Neural progenitor cell (in vitro differentiated cells): ENCODE results near the gene DOCK6. TPM values are rescaled to one million over a fixed set of nuclear protein-coding genes. Genes with fewer than 3 reads are reported as not detected.

Source experiments
- DNase-seq: peaks from one replicate; pipeline ENCODE4 v3.0.0-alpha.2; 2016; ENCODE audit warnings: low spot score
- H2AFZ ChIP-seq: fragments of 200-600 bp; sonication (generic); replicated peaks from 2 replicates; pipeline ENCODE4 v1.6.1; 2016; ENCODE audit warnings: antibody characterized with exemption
- H3F3A ChIP-seq: fragments of 200-600 bp; sonication (generic); 2 replicates; pipeline ENCODE4 v1.6.1; 2016; ENCODE audit warnings: antibody characterized with exemption, low read depth
- H3K27ac ChIP-seq: fragments of 200-600 bp; sonication (generic); 2 replicates; pipeline ENCODE4 v1.5.1; 2016; ENCODE audit warnings: mild to moderate bottlenecking
- H3K27me3 ChIP-seq: fragments of 200-600 bp; sonication (generic); 2 replicates; pipeline ENCODE4 v1.6.1; 2016; ENCODE audit warnings: mild to moderate bottlenecking, moderate library complexity
- H3K36me3 ChIP-seq: fragments of 200-600 bp; sonication (generic); 2 replicates; pipeline ENCODE4 v1.5.1; 2016
- H3K4me1 ChIP-seq: fragments of 200-600 bp; sonication (generic); 2 replicates; pipeline ENCODE4 v1.6.1; 2016; ENCODE audit warnings: mixed run types
- H3K4me2 ChIP-seq: fragments of 200-600 bp; sonication (generic); 2 replicates; pipeline ENCODE4 v1.6.1; 2016
- H3K4me3 ChIP-seq: fragments of 200-600 bp; sonication (generic); 2 replicates; pipeline ENCODE4 v1.5.1; 2016
- H3K79me2 ChIP-seq: fragments of 200-600 bp; sonication (generic); 2 replicates; pipeline ENCODE4 v1.6.1; 2016; ENCODE audit warnings: low read depth
- H3K9ac ChIP-seq: fragments of 200-600 bp; sonication (generic); 2 replicates; pipeline ENCODE4 v1.6.1; 2016
- H3K9me3 ChIP-seq: fragments of 200-600 bp; sonication (generic); 2 replicates; pipeline ENCODE4 v1.5.1; 2016; ENCODE audit warnings: low read depth
- H4K20me1 ChIP-seq: fragments of 200-600 bp; sonication (generic); 2 replicates; pipeline ENCODE4 v1.6.1; 2016; ENCODE audit warnings: low read depth
- H3K27ac Mint-ChIP-seq: 3 replicates; pipeline ENCODE4 v1.8.0; 2021; ENCODE audit warnings: mixed read lengths
- H3K27me3 Mint-ChIP-seq: 2 replicates; pipeline ENCODE4 v1.8.0; 2022; ENCODE audit warnings: low read depth, mild to moderate bottlenecking, inconsistent platforms, moderate library complexity, mixed read lengths; ENCODE audit not compliant: insufficient read depth
- H3K36me3 Mint-ChIP-seq: 3 replicates; pipeline ENCODE4 v1.8.0; 2021; ENCODE audit warnings: mixed read lengths
- H3K4me1 Mint-ChIP-seq: 3 replicates; pipeline ENCODE4 v1.8.0; 2021; ENCODE audit warnings: mixed read lengths
- H3K4me3 Mint-ChIP-seq: 3 replicates; pipeline ENCODE4 v1.8.0; 2021; ENCODE audit warnings: mild to moderate bottlenecking, moderate library complexity, mixed read lengths
- H3K9me3 Mint-ChIP-seq: 3 replicates; pipeline ENCODE4 v1.8.0; 2020; ENCODE audit warnings: mixed read lengths
- EZH2 ChIP-seq: fragments of 200-600 bp; sonication (generic); IDR thresholded peaks from 2 replicates; pipeline ENCODE4 v1.6.1; 2017; ENCODE audit warnings: antibody characterized with exemption, mild to moderate bottlenecking, moderate library complexity
- EZH2phosphoT487 ChIP-seq: fragments of 200-600 bp; sonication (generic); IDR thresholded peaks from 2 replicates; pipeline ENCODE4 v1.6.1; 2017; ENCODE audit warnings: antibody characterized with exemption
- total RNA-seq: library from RNA; depleted of rRNA; stranded (reverse); fragments of >200 nt; gene quantifications from 2 replicates; pipeline ENCODE4 v1.2.3, GENCODE V29; 2015; ENCODE audit warnings: low replicate concordance
- TF ChIP-seq, protein P1 (sequence below): fragments of 200-600 bp; sonication (generic); IDR thresholded peaks from 2 replicates; pipeline ENCODE4 v1.5.1; 2017; ENCODE audit warnings: antibody characterized with exemption, mild to moderate bottlenecking

DOCK6 gene
- total RNA-seq, 1 donor from 2014 or later = 10.0 TPM

DNA sequence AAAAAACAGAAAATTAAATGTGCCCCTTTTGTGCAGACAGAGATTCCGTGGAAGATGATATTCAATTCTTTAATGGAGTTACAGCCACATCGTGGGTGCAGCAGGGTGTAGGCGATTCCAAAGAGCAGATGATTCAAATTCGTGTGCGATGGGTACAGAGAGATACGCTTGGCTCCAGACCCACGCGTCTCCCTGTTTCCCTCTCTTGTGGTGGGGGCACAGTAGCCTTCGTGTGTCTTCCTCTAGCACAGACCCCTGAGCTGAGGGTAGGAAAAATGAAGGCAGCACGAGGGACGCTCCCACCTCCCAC lies 38.4 kb upstream of the DOCK6 start:
- no peak overlapping the region for H3K27ac Mint-ChIP-seq
- H3K4me2 ChIP-seq = no peak overlapping the region
- H3K9me3 Mint-ChIP-seq = peaks cover 8% of the 10 kb centered on the region
- H3K36me3 Mint-ChIP-seq = no peaks in the 10 kb centered on the region
- H3K9ac ChIP-seq = no peak overlapping the region
- no peaks in the 10 kb centered on the region for H3K9me3 ChIP-seq
- H3F3A ChIP-seq = peaks cover 11% of the 10 kb centered on the region
- no peaks in the 10 kb centered on the region for H3K36me3 ChIP-seq
- no peak overlapping the region for H2AFZ ChIP-seq
- no peak for DNase-seq
- TF ChIP-seq EZH2phosphoT487 (no peak), EZH2 (no peak)
- TF ChIP-seq, protein P1, sequence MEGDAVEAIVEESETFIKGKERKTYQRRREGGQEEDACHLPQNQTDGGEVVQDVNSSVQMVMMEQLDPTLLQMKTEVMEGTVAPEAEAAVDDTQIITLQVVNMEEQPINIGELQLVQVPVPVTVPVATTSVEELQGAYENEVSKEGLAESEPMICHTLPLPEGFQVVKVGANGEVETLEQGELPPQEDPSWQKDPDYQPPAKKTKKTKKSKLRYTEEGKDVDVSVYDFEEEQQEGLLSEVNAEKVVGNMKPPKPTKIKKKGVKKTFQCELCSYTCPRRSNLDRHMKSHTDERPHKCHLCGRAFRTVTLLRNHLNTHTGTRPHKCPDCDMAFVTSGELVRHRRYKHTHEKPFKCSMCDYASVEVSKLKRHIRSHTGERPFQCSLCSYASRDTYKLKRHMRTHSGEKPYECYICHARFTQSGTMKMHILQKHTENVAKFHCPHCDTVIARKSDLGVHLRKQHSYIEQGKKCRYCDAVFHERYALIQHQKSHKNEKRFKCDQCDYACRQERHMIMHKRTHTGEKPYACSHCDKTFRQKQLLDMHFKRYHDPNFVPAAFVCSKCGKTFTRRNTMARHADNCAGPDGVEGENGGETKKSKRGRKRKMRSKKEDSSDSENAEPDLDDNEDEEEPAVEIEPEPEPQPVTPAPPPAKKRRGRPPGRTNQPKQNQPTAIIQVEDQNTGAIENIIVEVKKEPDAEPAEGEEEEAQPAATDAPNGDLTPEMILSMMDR = no peak
- H3K79me2 ChIP-seq = no peaks in the 10 kb centered on the region
- peaks cover 8% of the 10 kb centered on the region for H3K4me1 Mint-ChIP-seq
- no peak overlapping the region for H3K27ac ChIP-seq
- no peak overlapping the region for H3K4me3 ChIP-seq
- H3K4me1 ChIP-seq = no peaks in the 10 kb centered on the region
- peaks cover 12% of the 10 kb centered on the region for H3K27me3 Mint-ChIP-seq
- H3K27me3 ChIP-seq = no peaks in the 10 kb centered on the region
- H3K4me3 Mint-ChIP-seq = no peak overlapping the region
- H4K20me1 ChIP-seq = no peaks in the 10 kb centered on the region

DNA sequence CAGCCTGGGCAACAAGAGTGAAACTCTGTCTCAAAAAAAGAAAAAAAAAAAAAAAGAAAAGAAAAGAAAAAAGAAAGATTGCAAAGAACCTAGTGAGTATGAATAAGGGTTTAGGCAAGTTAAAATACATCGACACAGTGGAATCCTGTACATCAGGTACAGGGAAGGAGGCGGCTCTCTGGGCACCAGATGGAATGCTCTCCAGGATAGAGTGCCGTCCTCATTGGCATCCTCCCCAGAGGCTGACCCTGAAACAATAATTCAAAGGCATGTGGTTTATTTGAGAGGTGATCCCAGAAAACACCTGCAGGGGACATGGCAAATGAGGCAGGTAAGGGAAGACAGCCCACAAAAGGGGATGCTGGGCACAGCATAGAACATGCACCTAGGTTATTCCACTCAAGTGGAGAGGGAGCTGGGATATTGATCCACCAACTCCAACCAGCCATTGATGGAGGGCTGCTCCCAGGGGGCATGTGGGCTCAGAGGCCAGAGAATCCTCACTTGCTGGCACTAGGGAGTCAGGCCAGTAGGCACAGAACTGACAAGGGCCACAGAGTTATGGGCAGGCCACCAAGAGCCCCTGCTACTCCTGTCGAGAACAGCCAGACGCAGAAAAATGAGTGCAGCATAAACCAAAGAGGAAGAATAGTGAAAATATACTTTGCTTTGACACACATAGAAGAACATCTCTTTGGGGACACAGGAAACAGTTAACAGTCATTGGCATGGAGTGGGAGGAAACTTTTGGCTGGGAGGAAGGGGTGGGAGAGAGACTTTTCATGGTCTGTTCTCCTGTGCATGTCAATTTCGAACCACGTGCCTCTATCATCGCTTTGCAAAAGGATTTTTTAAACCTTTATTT lies 37.9 kb upstream of the DOCK6 start:
- Histone ChIP-seq H3K4me1 (no peaks in the 10 kb centered on the region), H3K4me2 (no peak overlapping the region), H3K4me3 (no peak overlapping the region), H3K36me3 (no peaks in the 10 kb centered on the region), H3K27ac (no peak overlapping the region), H3K9ac (no peak overlapping the region), H3K27me3 (no peaks in the 10 kb centered on the region), H3K9me3 (no peaks in the 10 kb centered on the region), H3K79me2 (no peaks in the 10 kb centered on the region), H3F3A (peaks cover 11% of the 10 kb centered on the region), H2AFZ (no peak overlapping the region), H4K20me1 (no peaks in the 10 kb centered on the region)
- Mint-ChIP-seq H3K4me3 (no peak overlapping the region), H3K27ac (no peak overlapping the region), H3K27me3 (peaks cover 12% of the 10 kb centered on the region), H3K9me3 (peaks cover 8% of the 10 kb centered on the region), H3K4me1 (peaks cover 6% of the 10 kb centered on the region), H3K36me3 (no peaks in the 10 kb centered on the region)
- no peak for DNase-seq
- no peak for TF ChIP-seq EZH2phosphoT487

DNA sequence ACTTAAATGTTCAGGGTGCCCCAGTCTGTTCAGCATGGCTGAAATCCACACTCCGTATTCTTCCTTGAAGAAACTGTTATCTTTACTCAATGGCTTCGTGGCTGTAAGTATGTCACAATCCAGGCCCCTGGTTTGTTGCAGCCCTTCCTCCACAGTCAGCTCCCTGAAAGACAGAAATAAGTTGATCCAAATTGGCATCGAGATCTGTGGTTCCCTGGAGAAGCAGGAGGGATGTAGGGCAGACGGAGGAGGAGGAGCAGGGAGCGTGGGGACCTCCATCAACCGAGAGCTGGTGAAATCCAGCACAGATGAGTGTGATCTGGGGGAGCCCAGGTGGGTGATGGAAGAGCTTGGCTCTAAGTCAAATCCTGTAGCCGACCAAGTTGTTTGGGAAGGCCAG lies 33.9 kb upstream of the DOCK6 start:
- Histone ChIP-seq H3K4me3 (no peak overlapping the region), H3K4me1 (peaks cover 4% of the 10 kb centered on the region), H3K4me2 (no peak overlapping the region), H3K27ac (no peak overlapping the region), H3K9me3 (no peaks in the 10 kb centered on the region), H3K27me3 (no peaks in the 10 kb centered on the region), H2AFZ (no peak overlapping the region), H3K79me2 (no peaks in the 10 kb centered on the region), H4K20me1 (no peaks in the 10 kb centered on the region), H3K9ac (no peak overlapping the region), H3F3A (peaks cover 11% of the 10 kb centered on the region), H3K36me3 (no peaks in the 10 kb centered on the region)
- peaks cover 7% of the 10 kb centered on the region for H3K27me3 Mint-ChIP-seq
- H3K4me3 Mint-ChIP-seq = no peak overlapping the region
- H3K9me3 Mint-ChIP-seq = peaks cover 8% of the 10 kb centered on the region
- no peak for DNase-seq
- H3K27ac Mint-ChIP-seq = peak overlapping the region; percentile 77
- no peaks in the 10 kb centered on the region for H3K36me3 Mint-ChIP-seq
- H3K4me1 Mint-ChIP-seq = peaks cover 4% of the 10 kb centered on the region
- TF ChIP-seq, protein P1 = no peak
- TF ChIP-seq EZH2 (no peak), EZH2phosphoT487 (no peak)

DNA sequence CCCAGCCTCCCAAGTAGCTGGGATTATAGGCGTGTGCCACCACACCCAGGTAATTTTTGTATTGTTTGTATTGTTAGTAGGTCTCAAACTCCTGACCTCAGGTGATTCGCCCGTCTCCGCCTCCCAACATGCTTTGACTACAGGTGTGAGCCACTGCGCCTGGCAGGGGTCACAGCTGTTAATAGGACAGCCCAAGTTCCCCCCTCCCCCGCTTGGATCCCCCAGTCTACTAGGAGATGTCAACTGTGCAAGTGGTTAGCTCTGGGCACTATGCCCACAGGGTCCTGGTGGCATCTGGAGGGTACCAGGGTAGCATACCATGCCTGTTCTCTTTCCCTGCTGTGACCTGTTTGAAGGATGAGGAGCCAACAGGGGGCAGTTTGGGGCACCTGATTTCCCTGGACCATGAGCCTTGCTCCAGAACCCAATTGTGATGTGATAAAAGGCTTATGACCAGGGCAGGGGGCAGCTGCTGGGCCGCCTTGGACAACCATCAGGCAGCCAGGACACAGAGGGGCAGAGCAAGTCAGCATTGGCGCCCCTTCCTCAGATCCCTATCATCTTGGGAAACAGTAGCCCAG lies 33.4 kb upstream of the DOCK6 start, which contains the start of gene TSPAN16:
TSPAN16 (plus strand) TSS at position 496 of the 581 bp plus-strand sequence. CDS start 138 bp downstream, outside the sequence.
- H3K36me3 Mint-ChIP-seq = no peaks in the 10 kb centered on the region
- peak; percentile 10 for DNase-seq
- no peak for TF ChIP-seq EZH2phosphoT487
- TF ChIP-seq, protein P1 = peak; percentile 8
- no peak for TF ChIP-seq EZH2

More for the DNA sequence above, 33.4 kb upstream of the DOCK6 start, which contains the start of gene TSPAN16:
- Histone ChIP-seq H3K79me2 (no peaks in the 10 kb centered on the region), H4K20me1 (no peaks in the 10 kb centered on the region), H3F3A (peaks cover 11% of the 10 kb centered on the region), H3K27ac (no peak within 1 kb of the TSS), H2AFZ (no peak within 1 kb of the TSS), H3K27me3 (no peaks in the 10 kb centered on the region), H3K4me2 (no peak within 1 kb of the TSS), H3K36me3 (no peaks in the 10 kb centered on the region), H3K9me3 (no peaks in the 10 kb centered on the region), H3K4me1 (peaks cover 4% of the 10 kb centered on the region), H3K4me3 (no peak within 1 kb of the TSS), H3K9ac (no peak within 1 kb of the TSS)
- no peak within 1 kb of the TSS for H3K4me3 Mint-ChIP-seq
- H3K27ac Mint-ChIP-seq = peak within 1 kb of the TSS; percentile 77
- peaks cover 4% of the 10 kb centered on the region for H3K4me1 Mint-ChIP-seq
- peaks cover 6% of the 10 kb centered on the region for H3K27me3 Mint-ChIP-seq
- H3K9me3 Mint-ChIP-seq = peaks cover 8% of the 10 kb centered on the region
